Neural cell (in vitro differentiated cells): ENCODE results near the gene KCNQ2. TPM values are rescaled to one million over a fixed set of nuclear protein-coding genes. Genes with fewer than 3 reads are reported as not detected.

Experiments
- H2AFZ ChIP-seq: fragments of 200-600, 300-800 bp; sonication (generic), shearing (Covaris generic); 2 replicates; pipeline ENCODE4 v1.6.0; 2014; ENCODE audit warnings: low read depth, mild to moderate bottlenecking, antibody characterized with exemption, low read length, moderate library complexity
- H3F3A ChIP-seq: fragments of 200-600 bp; shearing (Covaris generic); 2 replicates; pipeline ENCODE4 v1.6.1; 2016; ENCODE audit warnings: mild to moderate bottlenecking, moderate library complexity, mixed read lengths, antibody characterized with exemption, low read length; ENCODE audit not compliant: insufficient read depth, poor library complexity, severe bottlenecking
- H3K27ac ChIP-seq: fragments of 200-600, 300-800 bp; sonication (generic), shearing (Covaris generic); 2 replicates; pipeline ENCODE4 v1.5.1; 2014; ENCODE audit warnings: mild to moderate bottlenecking, low read length, moderate library complexity
- H3K27me3 ChIP-seq: fragments of 300-800, 200-600 bp; sonication (generic), shearing (Covaris generic); 2 replicates; pipeline ENCODE4 v1.6.0; 2014; ENCODE audit warnings: mild to moderate bottlenecking, low read depth, low read length, moderate library complexity; ENCODE audit not compliant: insufficient read depth
- H3K36me3 ChIP-seq: fragments of 300-800, 200-600 bp; sonication (generic), shearing (Covaris generic); 2 replicates; pipeline ENCODE4 v1.5.1; 2014; ENCODE audit warnings: mild to moderate bottlenecking, antibody characterized with exemption, low read length, moderate library complexity; ENCODE audit not compliant: insufficient read depth
- H3K4me2 ChIP-seq: fragments of 300-800, 200-600 bp; sonication (generic), shearing (Covaris generic); 2 replicates; pipeline ENCODE4 v1.6.0; 2014; ENCODE audit warnings: mild to moderate bottlenecking, low read length
- H3K4me3 ChIP-seq: fragments of 300-800, 200-600 bp; sonication (generic), shearing (Covaris generic); 2 replicates; pipeline ENCODE4 v1.5.1; 2014; ENCODE audit warnings: mild to moderate bottlenecking, low read length, moderate library complexity
- H3K79me2 ChIP-seq: fragments of 200-600 bp; shearing (Covaris generic); replicated peaks from 2 replicates; pipeline ENCODE4 v1.6.0; 2014; ENCODE audit warnings: mild to moderate bottlenecking, low read length, moderate library complexity; ENCODE audit not compliant: insufficient read depth
- H3K9ac ChIP-seq: fragments of 300-800, 200-600 bp; sonication (generic), shearing (Covaris generic); 2 replicates; pipeline ENCODE4 v1.6.1; 2016; ENCODE audit warnings: mild to moderate bottlenecking, low read length, mixed read lengths
- H3K9me2 ChIP-seq: fragments of 200-600 bp; shearing (Covaris generic); 2 replicates; pipeline ENCODE4 v1.6.1; 2016; ENCODE audit warnings: mild to moderate bottlenecking, low read length, mixed read lengths; ENCODE audit not compliant: insufficient read depth
- H3K9me3 ChIP-seq: fragments of 200-600, 300-800 bp; sonication (generic), shearing (Covaris generic); 2 replicates; pipeline ENCODE4 v1.6.1; 2016; ENCODE audit warnings: mild to moderate bottlenecking, mixed run types, low read length, moderate library complexity, mixed read lengths
- H4K20me1 ChIP-seq: fragments of 200-600 bp; shearing (Covaris generic); 2 replicates; pipeline ENCODE4 v1.6.1; 2016; ENCODE audit warnings: mild to moderate bottlenecking, mixed run types; ENCODE audit not compliant: insufficient read depth
- EP300 ChIP-seq: fragments of 450-650 bp; conservative IDR thresholded peaks from 2 replicates; pipeline ENCODE4 v1.6.1; 2014; ENCODE audit warnings: antibody characterized with exemption, mild to moderate bottlenecking, moderate library complexity; ENCODE audit not compliant: poor library complexity, severe bottlenecking
- EZH2 ChIP-seq: fragments of 200-600, 300-800 bp; shearing (Covaris generic), sonication (generic); IDR thresholded peaks from 2 replicates; pipeline ENCODE4 v1.6.1; 2014; ENCODE audit warnings: antibody characterized with exemption, low read length, borderline replicate concordance, mild to moderate bottlenecking; ENCODE audit not compliant: insufficient read depth, poor library complexity, severe bottlenecking
- MXI1 ChIP-seq: fragments of 450-650 bp; conservative IDR thresholded peaks from 2 replicates; pipeline ENCODE4 v1.6.1; 2014; ENCODE audit warnings: antibody characterized with exemption, mild to moderate bottlenecking; ENCODE audit not compliant: poor library complexity, severe bottlenecking
- POLR2AphosphoS5 ChIP-seq: IDR thresholded peaks from 2 replicates; pipeline ENCODE4 v1.6.1; 2012
- RAD21 ChIP-seq: fragments of 450-650 bp; conservative IDR thresholded peaks from 2 replicates; pipeline ENCODE4 v1.6.1; 2014; ENCODE audit warnings: antibody characterized with exemption, mild to moderate bottlenecking, moderate library complexity
- SMC3 ChIP-seq: fragments of 450-650 bp; conservative IDR thresholded peaks from 2 replicates; pipeline ENCODE4 v1.6.1; 2014; ENCODE audit warnings: antibody characterized with exemption, mild to moderate bottlenecking, moderate library complexity; ENCODE audit not compliant: poor library complexity
- TAF1 ChIP-seq: IDR thresholded peaks from 2 replicates; pipeline ENCODE4 v1.6.1; 2012; ENCODE audit warnings: low read depth
- polyA plus RNA-seq: library from polyadenylated mRNA; depleted of rRNA; stranded (reverse); fragments of >200 nt; gene quantifications from 2 replicates; pipeline ENCODE4 v1.2.3, GENCODE V29; 2014
- TF ChIP-seq, protein P1 (sequence below): IDR thresholded peaks from 2 replicates; pipeline ENCODE4 v1.6.1; 2012; ENCODE audit warnings: borderline replicate concordance
- TF ChIP-seq, protein P2 (sequence below): fragments of 450-650 bp; IDR thresholded peaks from 2 replicates; pipeline ENCODE4 v1.5.1; 2014; ENCODE audit warnings: antibody characterized with exemption, mild to moderate bottlenecking, moderate library complexity; ENCODE audit not compliant: poor library complexity, severe bottlenecking

Gene KCNQ2
- polyA plus RNA-seq, 1 donor from 2014 or later = 84.7 TPM

DNA sequence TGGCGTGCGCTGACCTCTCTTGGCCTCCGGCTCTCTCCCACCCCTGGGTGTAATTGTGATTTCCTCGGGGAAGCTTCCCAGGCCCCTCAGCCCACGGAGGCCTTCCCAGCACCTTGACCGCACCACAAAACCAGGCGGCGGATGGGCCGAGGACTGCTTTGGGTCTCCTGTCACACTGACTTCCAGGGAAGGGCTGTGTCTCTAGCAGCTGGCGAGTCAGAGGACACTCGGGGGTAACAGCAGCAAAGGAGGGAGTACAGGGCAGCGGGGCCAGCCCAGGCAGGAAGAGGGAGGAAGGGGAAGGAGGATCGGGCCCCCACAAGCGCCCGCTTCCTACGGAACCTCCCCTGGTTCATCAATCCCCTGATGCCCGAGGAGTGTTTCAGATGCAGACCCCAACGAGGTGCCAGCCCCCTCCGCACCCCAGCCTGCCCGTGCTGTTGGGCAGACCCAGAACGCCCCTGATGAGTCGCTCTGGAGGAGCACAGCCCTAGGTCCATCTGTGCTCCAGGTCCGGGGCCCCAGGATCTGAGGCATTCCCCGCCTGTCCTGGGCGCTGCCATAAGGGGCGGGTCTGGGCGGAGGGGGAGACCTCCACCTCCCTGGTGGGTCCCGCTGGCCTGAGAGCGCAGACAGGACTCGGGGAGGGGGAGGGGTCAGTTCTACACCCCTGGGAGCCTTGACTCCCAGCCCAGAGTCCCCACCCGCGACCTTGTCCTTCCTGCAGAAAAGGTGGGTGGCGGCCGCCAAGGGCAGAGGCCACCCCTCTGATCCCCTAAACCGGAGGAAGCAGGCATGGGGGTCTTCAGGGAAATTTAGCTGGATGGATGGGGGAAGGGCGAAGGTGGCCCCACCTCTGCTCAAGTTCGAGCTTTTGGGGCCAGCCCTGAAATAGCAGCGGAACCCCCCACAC is 112.3 kb downstream of the KCNQ2 start:
- H3K27ac ChIP-seq = no peak overlapping the region
- no peaks in the 10 kb centered on the region for H3K27me3 ChIP-seq
- H3K79me2 ChIP-seq = no peaks in the 10 kb centered on the region
- H3K4me2 ChIP-seq = peak overlapping the region; percentile 80
- H2AFZ ChIP-seq = no peak overlapping the region
- H3K9ac ChIP-seq = peak overlapping the region; percentile 74
- H4K20me1 ChIP-seq = no peaks in the 10 kb centered on the region
- TF ChIP-seq, protein P1, sequence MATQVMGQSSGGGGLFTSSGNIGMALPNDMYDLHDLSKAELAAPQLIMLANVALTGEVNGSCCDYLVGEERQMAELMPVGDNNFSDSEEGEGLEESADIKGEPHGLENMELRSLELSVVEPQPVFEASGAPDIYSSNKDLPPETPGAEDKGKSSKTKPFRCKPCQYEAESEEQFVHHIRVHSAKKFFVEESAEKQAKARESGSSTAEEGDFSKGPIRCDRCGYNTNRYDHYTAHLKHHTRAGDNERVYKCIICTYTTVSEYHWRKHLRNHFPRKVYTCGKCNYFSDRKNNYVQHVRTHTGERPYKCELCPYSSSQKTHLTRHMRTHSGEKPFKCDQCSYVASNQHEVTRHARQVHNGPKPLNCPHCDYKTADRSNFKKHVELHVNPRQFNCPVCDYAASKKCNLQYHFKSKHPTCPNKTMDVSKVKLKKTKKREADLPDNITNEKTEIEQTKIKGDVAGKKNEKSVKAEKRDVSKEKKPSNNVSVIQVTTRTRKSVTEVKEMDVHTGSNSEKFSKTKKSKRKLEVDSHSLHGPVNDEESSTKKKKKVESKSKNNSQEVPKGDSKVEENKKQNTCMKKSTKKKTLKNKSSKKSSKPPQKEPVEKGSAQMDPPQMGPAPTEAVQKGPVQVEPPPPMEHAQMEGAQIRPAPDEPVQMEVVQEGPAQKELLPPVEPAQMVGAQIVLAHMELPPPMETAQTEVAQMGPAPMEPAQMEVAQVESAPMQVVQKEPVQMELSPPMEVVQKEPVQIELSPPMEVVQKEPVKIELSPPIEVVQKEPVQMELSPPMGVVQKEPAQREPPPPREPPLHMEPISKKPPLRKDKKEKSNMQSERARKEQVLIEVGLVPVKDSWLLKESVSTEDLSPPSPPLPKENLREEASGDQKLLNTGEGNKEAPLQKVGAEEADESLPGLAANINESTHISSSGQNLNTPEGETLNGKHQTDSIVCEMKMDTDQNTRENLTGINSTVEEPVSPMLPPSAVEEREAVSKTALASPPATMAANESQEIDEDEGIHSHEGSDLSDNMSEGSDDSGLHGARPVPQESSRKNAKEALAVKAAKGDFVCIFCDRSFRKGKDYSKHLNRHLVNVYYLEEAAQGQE = no peak
- no peak for TF ChIP-seq SMC3
- no peak for TF ChIP-seq TAF1
- TF ChIP-seq MXI1 = no peak
- no peak for TF ChIP-seq RAD21
- no peak for TF ChIP-seq POLR2AphosphoS5
- TF ChIP-seq EZH2 = no peak
- no peak for TF ChIP-seq EP300
- TF ChIP-seq, protein P2, sequence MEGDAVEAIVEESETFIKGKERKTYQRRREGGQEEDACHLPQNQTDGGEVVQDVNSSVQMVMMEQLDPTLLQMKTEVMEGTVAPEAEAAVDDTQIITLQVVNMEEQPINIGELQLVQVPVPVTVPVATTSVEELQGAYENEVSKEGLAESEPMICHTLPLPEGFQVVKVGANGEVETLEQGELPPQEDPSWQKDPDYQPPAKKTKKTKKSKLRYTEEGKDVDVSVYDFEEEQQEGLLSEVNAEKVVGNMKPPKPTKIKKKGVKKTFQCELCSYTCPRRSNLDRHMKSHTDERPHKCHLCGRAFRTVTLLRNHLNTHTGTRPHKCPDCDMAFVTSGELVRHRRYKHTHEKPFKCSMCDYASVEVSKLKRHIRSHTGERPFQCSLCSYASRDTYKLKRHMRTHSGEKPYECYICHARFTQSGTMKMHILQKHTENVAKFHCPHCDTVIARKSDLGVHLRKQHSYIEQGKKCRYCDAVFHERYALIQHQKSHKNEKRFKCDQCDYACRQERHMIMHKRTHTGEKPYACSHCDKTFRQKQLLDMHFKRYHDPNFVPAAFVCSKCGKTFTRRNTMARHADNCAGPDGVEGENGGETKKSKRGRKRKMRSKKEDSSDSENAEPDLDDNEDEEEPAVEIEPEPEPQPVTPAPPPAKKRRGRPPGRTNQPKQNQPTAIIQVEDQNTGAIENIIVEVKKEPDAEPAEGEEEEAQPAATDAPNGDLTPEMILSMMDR = no peak
- no peaks in the 10 kb centered on the region for H3K9me3 ChIP-seq
- H3F3A ChIP-seq = no peaks in the 10 kb centered on the region
- no peaks in the 10 kb centered on the region for H3K36me3 ChIP-seq
- peak overlapping the region; percentile 85 for H3K4me3 ChIP-seq
- no peaks in the 10 kb centered on the region for H3K9me2 ChIP-seq

DNA sequence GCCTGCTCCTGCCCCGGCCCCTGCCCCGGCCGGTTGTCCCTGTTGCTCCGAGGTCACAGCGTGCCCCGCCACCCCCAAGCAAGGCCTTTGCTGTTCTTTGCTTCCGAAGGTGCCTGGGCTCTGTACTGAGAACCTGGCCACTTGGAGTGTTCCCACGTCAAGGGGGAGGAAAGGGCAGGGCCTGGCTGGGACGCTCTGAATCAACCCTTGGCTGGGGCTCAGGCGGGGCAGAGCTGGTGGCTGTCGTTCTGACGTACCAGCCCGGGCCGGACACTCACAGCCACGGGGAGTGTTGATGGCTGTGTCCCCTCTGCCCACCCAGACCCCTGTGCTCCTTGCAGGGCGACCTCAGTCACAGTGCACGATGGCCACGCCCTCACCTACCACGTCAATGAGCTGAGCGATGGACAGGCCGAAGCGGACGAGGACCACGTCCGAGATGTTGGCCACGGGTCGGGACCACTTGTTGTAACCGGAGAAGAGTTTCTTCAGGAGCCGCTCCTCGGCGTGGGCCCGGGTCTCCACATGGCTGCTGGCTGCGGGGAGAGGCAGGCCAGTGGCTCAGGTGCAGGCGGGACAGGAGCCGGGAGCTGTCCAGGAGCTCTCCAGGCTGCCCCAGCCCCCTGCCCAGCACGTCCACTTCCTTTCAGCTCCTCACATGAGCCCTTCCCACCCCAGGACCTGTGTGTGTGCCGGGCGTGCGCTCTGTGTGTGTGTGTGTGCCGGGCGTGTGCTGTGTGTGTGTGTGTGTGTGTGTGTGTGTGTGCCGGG is 113.1 kb downstream of the KCNQ2 start:
- H3K36me3 ChIP-seq = no peaks in the 10 kb centered on the region

More for the DNA sequence above, 113.1 kb downstream of the KCNQ2 start:
- Histone ChIP-seq H3K9ac (no peak overlapping the region), H3F3A (no peaks in the 10 kb centered on the region), H3K9me3 (no peaks in the 10 kb centered on the region), H3K4me3 (peak overlapping the region; percentile 85), H2AFZ (no peak overlapping the region), H4K20me1 (no peaks in the 10 kb centered on the region), H3K27ac (no peak overlapping the region), H3K9me2 (no peaks in the 10 kb centered on the region), H3K27me3 (no peaks in the 10 kb centered on the region), H3K4me2 (no peak overlapping the region), H3K79me2 (no peaks in the 10 kb centered on the region)
- TF ChIP-seq MXI1 (no peak), TAF1 (no peak), RAD21 (no peak)
- TF ChIP-seq, protein P2 = no peak
